Skeletal muscle cell (primary cell): Measurements from ENCODE around the gene DAPP1.
"Not testable (repeated sequence)": the region's sequence is repeated elsewhere in the genome, so short reads cannot be mapped to it uniquely, and the experiment has no call there.

Experiments
- DNase-seq: peaks from one replicate; pipeline ENCODE4 v3.0.0-alpha.2; 2010; ENCODE audit warnings: low read depth
- H3K4me3 ChIP-seq: 2 replicates; pipeline ENCODE4 v1.5.1; 2011; ENCODE audit warnings: low read depth, mild to moderate bottlenecking, control low read depth, low read length, moderate library complexity

DAPP1 gene, protein sequence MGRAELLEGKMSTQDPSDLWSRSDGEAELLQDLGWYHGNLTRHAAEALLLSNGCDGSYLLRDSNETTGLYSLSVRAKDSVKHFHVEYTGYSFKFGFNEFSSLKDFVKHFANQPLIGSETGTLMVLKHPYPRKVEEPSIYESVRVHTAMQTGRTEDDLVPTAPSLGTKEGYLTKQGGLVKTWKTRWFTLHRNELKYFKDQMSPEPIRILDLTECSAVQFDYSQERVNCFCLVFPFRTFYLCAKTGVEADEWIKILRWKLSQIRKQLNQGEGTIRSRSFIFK

DNA sequence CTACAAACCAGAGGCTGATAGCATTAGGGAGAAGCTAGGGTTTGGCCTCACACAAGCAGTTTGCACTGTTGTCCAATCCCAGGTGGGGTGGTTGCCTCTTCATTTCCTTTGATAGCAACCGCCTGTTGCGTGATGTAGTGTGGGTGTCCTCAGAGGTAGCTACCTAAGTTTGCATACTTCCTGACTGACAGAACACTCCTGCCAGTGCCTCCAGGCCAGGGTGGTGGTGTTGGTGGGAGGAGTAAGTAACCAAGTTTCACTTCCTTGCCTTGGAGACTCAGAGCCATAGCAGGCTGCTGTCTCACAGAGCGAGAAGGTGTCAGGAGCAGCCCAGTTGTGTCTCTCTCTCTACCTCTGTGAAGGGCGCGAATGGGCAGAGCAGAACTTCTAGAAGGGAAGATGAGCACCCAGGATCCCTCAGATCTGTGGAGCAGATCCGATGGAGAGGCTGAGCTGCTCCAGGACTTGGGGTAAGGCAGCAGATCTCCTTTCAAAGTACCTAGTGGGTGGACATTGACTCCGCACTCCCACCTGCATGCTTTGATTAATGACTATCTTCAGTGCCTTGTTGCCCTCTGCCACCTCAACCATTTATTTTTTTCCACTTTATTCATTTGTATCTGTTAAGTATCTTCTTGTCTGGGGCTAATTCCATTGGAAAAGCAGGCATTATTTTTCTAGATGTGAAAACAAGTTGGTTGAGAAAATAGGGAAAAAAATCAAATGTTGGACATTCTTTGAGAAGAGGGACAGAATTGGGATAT is at the start of gene DAPP1:
DAPP1 (plus strand) TSS at position 283 of the 764 bp plus-strand sequence; CDS start at position 370, 87 bp downstream.
- no peak for DNase-seq
- no peak within 1 kb of the TSS for H3K4me3 ChIP-seq

- not testable (repeated sequence) for H3K4me3 ChIP-seq, DNase-seq
Observed at GRCh38 chr4:99770842-99771241, 45.8 kb upstream of the DAPP1 start.

GRCh38 chr4:99783940-99784339 is 32.7 kb upstream of the DAPP1 start:
- no peak for DNase-seq
- no peak overlapping the region for H3K4me3 ChIP-seq

- no peak overlapping the region for H3K4me3 ChIP-seq
- DNase-seq: no peak
Observed at GRCh38 chr4:99784842-99785241, 31.8 kb upstream of the DAPP1 start.

GRCh38 chr4:99790796-99791617 is 25.6 kb upstream of the DAPP1 start:
- DNase-seq: no peak
- no peak overlapping the region for H3K4me3 ChIP-seq

DNA sequence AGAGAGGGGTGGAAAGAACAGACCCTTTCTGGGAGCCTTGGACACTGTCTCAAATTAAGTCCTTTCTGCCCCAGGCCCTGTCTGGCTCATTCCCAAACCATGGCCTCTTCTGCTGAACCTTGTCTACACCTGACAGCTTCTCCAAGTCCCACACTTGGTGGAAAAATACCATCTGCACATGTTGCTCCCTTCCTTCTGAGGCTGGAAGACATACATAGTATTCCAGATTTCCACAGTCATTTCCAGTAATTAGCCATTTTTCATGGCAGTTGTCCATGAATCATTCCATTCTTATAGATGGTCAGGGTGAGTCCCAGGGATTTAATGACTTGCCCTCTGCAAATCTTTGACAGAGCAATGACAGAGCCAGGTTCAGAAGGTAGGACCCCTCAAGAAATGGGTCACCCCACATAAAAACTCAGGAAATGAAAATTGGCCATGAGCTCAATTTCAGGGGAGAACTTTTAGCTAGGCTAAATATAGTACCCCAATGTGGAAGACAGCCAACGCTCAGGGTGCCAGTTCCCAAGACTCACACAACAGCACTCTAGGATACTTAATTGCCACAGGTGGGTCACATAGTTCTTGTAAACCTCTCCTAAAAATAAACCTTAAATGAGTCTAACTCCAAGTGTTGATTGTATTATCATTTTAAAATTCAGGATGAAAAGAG is 16.2 kb upstream of the DAPP1 start:
- H3K4me3 ChIP-seq: no peak overlapping the region

GRCh38 chr4:99801005-99801699 is 15.5 kb upstream of the DAPP1 start:
- DNase-seq: no peak
- H3K4me3 ChIP-seq: no peak overlapping the region

More for the DNA sequence above, 16.2 kb upstream of the DAPP1 start:
- no peak for DNase-seq

DNA sequence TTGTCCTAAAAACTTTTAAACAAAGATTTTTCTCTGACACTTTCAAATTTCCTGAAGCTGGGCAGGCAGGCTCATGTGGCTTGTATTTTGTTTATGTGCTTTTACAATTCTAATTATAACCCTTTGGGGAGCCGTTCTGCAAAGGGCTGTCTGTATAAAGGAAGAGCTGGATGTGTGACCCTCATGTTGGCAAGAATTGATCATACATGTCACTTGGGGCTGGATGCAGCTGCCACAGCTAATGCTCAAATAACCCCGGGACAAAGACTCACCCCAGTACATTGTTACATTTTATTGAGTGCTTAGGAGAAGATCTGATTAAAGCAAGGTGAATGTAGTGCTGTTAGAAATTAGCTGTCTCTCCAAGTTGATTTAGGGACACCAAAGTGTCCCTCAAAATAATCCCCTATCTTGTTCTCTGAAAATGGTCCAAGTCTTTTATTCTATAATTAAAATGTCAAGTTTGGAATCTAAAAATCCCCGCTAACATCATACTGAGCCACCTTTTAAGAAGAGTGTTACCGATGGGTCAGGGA is 13.0 kb upstream of the DAPP1 start:
- H3K4me3 ChIP-seq: no peak overlapping the region
- no peak for DNase-seq

- no peak overlapping the region for H3K4me3 ChIP-seq
- DNase-seq: no peak
Observed at GRCh38 chr4:99806545-99806944, 10.1 kb upstream of the DAPP1 start.

- no peak for DNase-seq
Observed at GRCh38 chr4:99807666-99808065, 9.0 kb upstream of the DAPP1 start.

GRCh38 chr4:99808260-99808857 is 8.3 kb upstream of the DAPP1 start:
- no peak for DNase-seq
- no peak overlapping the region for H3K4me3 ChIP-seq

More at GRCh38 chr4:99807666-99808065, 9.0 kb upstream of the DAPP1 start:
- H3K4me3 ChIP-seq: no peak overlapping the region

DNA sequence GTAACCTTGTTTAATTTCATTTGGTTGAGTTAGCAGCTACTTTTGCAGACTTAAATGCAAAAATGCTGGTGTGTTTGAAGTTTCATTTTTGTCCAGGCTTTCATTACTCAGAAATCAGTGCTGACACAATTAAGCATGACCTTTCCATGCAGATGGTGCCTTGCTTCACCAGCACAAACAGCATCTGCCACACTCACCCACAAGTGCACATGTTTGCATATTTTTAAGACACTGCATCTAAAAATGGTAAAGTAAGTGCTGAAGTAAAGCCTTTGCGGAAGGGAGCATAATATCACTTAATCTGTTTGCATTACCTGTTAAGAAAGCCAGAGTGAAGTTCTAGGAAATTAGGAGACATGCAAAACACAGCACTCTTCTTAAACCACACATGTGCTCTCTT is 7.3 kb upstream of the DAPP1 start:
- H3K4me3 ChIP-seq: no peak overlapping the region
- no peak for DNase-seq

- no peak for DNase-seq
- no peak overlapping the region for H3K4me3 ChIP-seq
Observed at GRCh38 chr4:99810536-99810935, 6.1 kb upstream of the DAPP1 start.

- no peak overlapping the region for H3K4me3 ChIP-seq
- no peak for DNase-seq
Observed at GRCh38 chr4:99811117-99811516, 5.5 kb upstream of the DAPP1 start.

GRCh38 chr4:99811850-99812249 is 4.8 kb upstream of the DAPP1 start:
- DNase-seq: no peak
- H3K4me3 ChIP-seq: no peak overlapping the region

GRCh38 chr4:99815597-99816011 is 1.0 kb upstream of the DAPP1 start:
- no peak overlapping the region for H3K4me3 ChIP-seq
- DNase-seq: no peak

GRCh38 chr4:99817309-99817890 is 773 bp downstream of the DAPP1 start:
- no peak for DNase-seq
- H3K4me3 ChIP-seq: no peak overlapping the region

DNA sequence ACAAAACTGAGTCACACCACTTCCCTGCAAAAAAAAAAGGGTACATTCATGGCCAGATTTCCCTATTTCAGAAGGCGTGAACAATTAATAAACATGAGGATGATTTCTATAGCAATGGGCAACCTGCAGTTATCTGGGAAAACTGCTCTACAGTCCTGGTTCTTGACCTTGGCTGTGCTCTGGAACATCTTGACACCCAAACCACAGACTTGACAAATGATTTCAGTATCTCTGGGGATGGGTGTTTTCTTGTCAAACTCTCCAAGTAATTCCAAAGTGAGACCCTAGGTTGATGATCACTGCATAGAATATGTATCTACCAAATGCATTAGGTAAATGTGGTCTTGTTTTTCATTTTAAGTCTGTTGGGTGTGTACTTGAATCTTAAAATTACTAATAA is 2.0 kb downstream of the DAPP1 start:
- no peak for DNase-seq
- H3K4me3 ChIP-seq: no peak overlapping the region
